ENCODE results near the gene RAB19. TPM values are rescaled to one million over a fixed set of nuclear protein-coding genes. Genes with fewer than 3 reads are reported as not detected.
A peak's percentile ranks its signal among the peaks of the same experiment; 100 is the strongest.

The RAB19 gene
- total and polyA plus RNA-seq, 2 of the 8 experiments (the other 6 are each of a cell fraction or from before 2014, with no cell fraction given) = 9.8 to 11.0 TPM

DNA sequence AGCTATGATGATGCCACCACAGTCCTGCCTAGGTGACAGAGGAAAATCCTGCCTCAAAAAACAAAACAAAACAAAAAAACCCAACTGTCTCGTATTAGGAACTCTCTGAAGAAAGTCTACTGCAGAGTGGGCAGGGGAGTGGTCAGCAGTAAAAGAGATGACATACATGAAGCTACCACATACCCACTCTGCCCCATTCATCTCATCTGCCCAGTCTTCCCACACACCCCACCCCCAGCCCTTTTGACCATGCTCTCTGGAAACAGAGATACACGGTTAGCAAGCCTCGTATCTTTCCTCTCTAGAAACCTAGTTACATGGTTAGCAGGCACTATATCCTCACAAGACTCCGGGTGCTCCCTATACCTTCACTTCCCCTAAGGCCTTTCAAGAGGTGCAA is 13.8 kb upstream of the RAB19 start:
- Histone ChIP-seq H3K36me3 (ENCODE audit: control insufficient read depth in 2 of 4, insufficient read depth in 4 of 4, low read length in 3 of 4) (peaks cover 0 to 3% (median 0%) of the 10 kb centered on the region in 4 experiments; a peak in 1 of 8 replicates), H3K23ac (ENCODE audit: insufficient read length) (no peak overlapping the region), H3K4me1 (replicated peaks in 1 of 4; ENCODE audit: control insufficient read depth in 3 of 4, insufficient read depth in 4 of 4, low read length in 3 of 4) (peaks cover 4 to 13% (median 11%) of the 10 kb centered on the region in 4 experiments), H2BK120ac (replicated peaks; ENCODE audit: low read depth, low read length) (no peak overlapping the region), H2BK5ac (ENCODE audit: low read depth, low read length) (0 out of 2 replicates have a peak overlapping the region, but pooled peaks have one; percentile 16), H3K18ac (ENCODE audit: extremely low read depth, low read length) (0 out of 2 replicates have a peak overlapping the region, but pooled peaks have one; percentile 38), H3K4ac (replicated peaks; ENCODE audit: insufficient read length, low read depth, low read length) (no peak overlapping the region), H2AK5ac (ENCODE audit: low read depth, low read length) (no peak overlapping the region), H3K27me3 (replicated peaks in 1 of 4; ENCODE audit: control insufficient read depth in 3 of 4, extremely low read depth in 1 of 4, insufficient read depth in 3 of 4, low read length in 3 of 4) (no peaks in the 10 kb centered on the region), H3K79me2 (ENCODE audit: control insufficient read depth in 1 of 2, insufficient read depth in 2 of 2, low read length in 2 of 2) (peaks cover 27 to 83% of the 10 kb centered on the region in 2 experiments), H3K23me2 (ENCODE audit: low read depth, low read length) (0 out of 2 replicates have a peak, but pooled peaks cover 3% of the 10 kb centered on the region), H3K14ac (ENCODE audit: insufficient read length) (no peak overlapping the region), H4K20me1 (replicated peaks in 1 of 2; ENCODE audit: control insufficient read depth in 1 of 2, insufficient read depth in 2 of 2, low read length in 2 of 2) (peaks cover 9 to 17% of the 10 kb centered on the region in 2 experiments), H4K8ac (ENCODE audit: extremely low read depth, insufficient read depth, low read length) (no peak overlapping the region), H3K9me3 (ENCODE audit: insufficient read depth in 2 of 2, low read depth in 1 of 2, low read length in 1 of 2) (no peaks in the 10 kb centered on the region), H4K5ac (ENCODE audit: insufficient read length, low read depth, low read length) (no peak overlapping the region), H4K91ac (replicated peaks; ENCODE audit: insufficient read length, low read length) (no peak overlapping the region), H2BK15ac (ENCODE audit: low read length) (no peak overlapping the region), H2BK20ac (ENCODE audit: low read length) (0 out of 2 replicates have a peak overlapping the region, but pooled peaks have one; percentile 61), H3K79me1 (ENCODE audit: low read depth, low read length) (peaks cover 11% of the 10 kb centered on the region), H3K27ac (ENCODE audit: low read depth, low read length) (no peak overlapping the region; the same call in 1 of the 2 replicates), H2BK12ac (ENCODE audit: low read depth, low read length) (no peak overlapping the region), H3K56ac (replicated peaks; ENCODE audit: insufficient read length, low read depth, low read length) (no peak overlapping the region), H3K9ac (replicated peaks in 1 of 4; ENCODE audit: extremely low read depth in 1 of 4, low read depth in 3 of 4, low read length in 3 of 4) (no peak overlapping the region), H3K4me2 (ENCODE audit: insufficient read depth in 1 of 2, low read depth in 2 of 2, low read length in 2 of 2) (peak overlapping the region; percentile 14 to 45; a peak in 2 of 4 replicates), H2AFZ (ENCODE audit: low read length) (no peak overlapping the region), H3K4me3 (ENCODE audit: extremely low read depth in 1 of 4, insufficient read depth in 2 of 4, low read depth in 3 of 4, low read length in 4 of 4) (no peak overlapping the region)
- FAIRE-seq = no peak
- no peak for TF ChIP-seq BACH1 (IDR thresholded peaks at IDR 0.05; ENCODE audit: low read length)
- TF ChIP-seq SP4 (IDR thresholded peaks at IDR 0.05; ENCODE audit: low read length) = no peak
- TF ChIP-seq JUN (IDR thresholded peaks at IDR 0.05; ENCODE audit: low read depth, low read length) = no peak
- TF ChIP-seq SIN3A (conservative IDR thresholded peaks at IDR 0.05 in 1 of 2, IDR thresholded peaks at IDR 0.05 in 1 of 2; ENCODE audit: low read depth in 1 of 2, low read length in 2 of 2) = no peak
- CTCF ChIA-PET (ENCODE audit: partially characterized antibody) = interaction anchor here (0.6 to 1.3 kb wide), 2 partner anchors 54 to 200 kb away, joined by 3 to 5 read pairs; no protein-coding TSS in a partner anchor
- 95% methylated on average over 4 of the region's 4 CpGs; no CpG with 5 or more reads in 1 of the 2 experiments for WGBS, 2 experiments (ENCODE audit: extremely low coverage in 1 of 2, insufficient coverage in 1 of 2, insufficient read length in 1 of 2, insufficient replicate concordance in 2 of 2, low coverage in 1 of 2, low lambda C conversion rate in 2 of 2, missing lambda C conversion rate in 1 of 2)
- POLR2A ChIA-PET (ENCODE audit: partially characterized antibody) = interaction anchor here (1.1 to 2.5 kb wide), 3 partner anchors 14 to 59 kb away, joined by 3 to 10 read pairs (median 3); partner anchors contain the start of gene RAB19
- DNase-seq (ENCODE audit: low read depth in 1 of 2, low spot score in 2 of 2) = no peak

Measured in H1 (cell line).